HL-60 (cell line): ENCODE results near the gene DFFA.

Experiments used
- DNase-seq, 2 experiments: peaks; one replicate each; pipeline ENCODE4 v3.0.0-alpha.2; 2010 to 2020; ENCODE audit warnings: low read depth in 1 of 2, low spot score in 1 of 2
- H3K27ac ChIP-seq: fragments of 250-450 bp; sonication (Bioruptor Pico); replicated peaks from 2 replicates; pipeline ENCODE4 v1.5.1; 2020; ENCODE audit warnings: mild to moderate bottlenecking, moderate library complexity
- H3K27me3 ChIP-seq: fragments of 250-450 bp; sonication (Bioruptor Pico); 2 replicates; pipeline ENCODE4 v1.5.1; 2021; ENCODE audit warnings: mild to moderate bottlenecking, moderate library complexity; ENCODE audit not compliant: insufficient read depth, poor library complexity, severe bottlenecking
- H3K4me3 ChIP-seq: replicated peaks from 2 replicates; pipeline ENCODE4 v1.5.1; 2011; ENCODE audit warnings: mild to moderate bottlenecking, control low read depth, low read length; ENCODE audit not compliant: insufficient read depth
- GABPA ChIP-seq: IDR thresholded peaks from 2 replicates; pipeline ENCODE4 v1.6.1; 2012; ENCODE audit warnings: low read depth
- POLR2AphosphoS5 ChIP-seq: IDR thresholded peaks from 2 replicates; pipeline ENCODE4 v1.6.1; 2012; ENCODE audit warnings: low read depth
- SPI1 ChIP-seq: IDR thresholded peaks from 2 replicates; pipeline ENCODE4 v1.6.1; 2012; ENCODE audit warnings: low read depth, mild to moderate bottlenecking, borderline replicate concordance
- TF ChIP-seq, protein P1 (sequence below): IDR thresholded peaks from 2 replicates; pipeline ENCODE4 v1.6.1; 2012; ENCODE audit warnings: low read depth; ENCODE audit not compliant: insufficient replicate concordance
- TF ChIP-seq, protein P2 (sequence below): IDR thresholded peaks from one replicate; pipeline ENCODE4 v1.5.1; 2011; ENCODE audit warnings: low read length, control low read depth, inconsistent platforms; ENCODE audit not compliant: insufficient read depth

Gene DFFA

DNA sequence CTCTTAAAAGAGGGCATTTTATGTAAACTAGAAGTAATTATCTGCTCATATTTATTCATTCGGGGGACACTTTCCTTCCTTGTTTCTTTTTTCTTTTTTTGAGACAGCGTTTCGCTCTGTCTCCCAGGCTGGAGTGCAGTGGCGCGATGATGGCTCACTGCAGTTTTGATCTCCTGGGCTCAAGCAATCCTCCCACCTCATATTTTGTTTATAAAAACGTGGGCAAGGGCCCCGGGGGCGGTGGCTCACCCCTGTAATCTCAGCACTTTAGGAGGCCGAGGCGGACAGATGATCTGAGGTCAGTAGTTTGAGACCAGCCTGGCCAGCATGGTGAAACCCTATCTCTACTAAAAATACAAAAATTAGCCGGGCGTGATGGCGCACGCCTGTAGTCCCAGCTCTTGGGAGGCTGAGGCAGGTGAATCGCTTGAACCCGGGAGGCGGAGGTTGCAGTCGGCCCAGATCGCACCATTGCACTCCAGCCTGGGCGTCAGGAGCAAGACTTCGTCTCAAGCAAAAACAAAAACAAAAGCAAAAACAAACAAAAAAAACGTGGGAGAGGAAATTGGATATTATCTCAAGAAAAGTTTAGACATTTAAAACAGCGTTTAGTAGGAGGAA is 926 bp upstream of the DFFA start:
- peak overlapping the region; percentile 76 for H3K27ac ChIP-seq
- H3K27me3 ChIP-seq = no peaks in the 10 kb centered on the region
- no peak for DNase-seq
- TF ChIP-seq GABPA (no peak), POLR2AphosphoS5 (no peak), SPI1 (no peak)
- TF ChIP-seq, protein P1, sequence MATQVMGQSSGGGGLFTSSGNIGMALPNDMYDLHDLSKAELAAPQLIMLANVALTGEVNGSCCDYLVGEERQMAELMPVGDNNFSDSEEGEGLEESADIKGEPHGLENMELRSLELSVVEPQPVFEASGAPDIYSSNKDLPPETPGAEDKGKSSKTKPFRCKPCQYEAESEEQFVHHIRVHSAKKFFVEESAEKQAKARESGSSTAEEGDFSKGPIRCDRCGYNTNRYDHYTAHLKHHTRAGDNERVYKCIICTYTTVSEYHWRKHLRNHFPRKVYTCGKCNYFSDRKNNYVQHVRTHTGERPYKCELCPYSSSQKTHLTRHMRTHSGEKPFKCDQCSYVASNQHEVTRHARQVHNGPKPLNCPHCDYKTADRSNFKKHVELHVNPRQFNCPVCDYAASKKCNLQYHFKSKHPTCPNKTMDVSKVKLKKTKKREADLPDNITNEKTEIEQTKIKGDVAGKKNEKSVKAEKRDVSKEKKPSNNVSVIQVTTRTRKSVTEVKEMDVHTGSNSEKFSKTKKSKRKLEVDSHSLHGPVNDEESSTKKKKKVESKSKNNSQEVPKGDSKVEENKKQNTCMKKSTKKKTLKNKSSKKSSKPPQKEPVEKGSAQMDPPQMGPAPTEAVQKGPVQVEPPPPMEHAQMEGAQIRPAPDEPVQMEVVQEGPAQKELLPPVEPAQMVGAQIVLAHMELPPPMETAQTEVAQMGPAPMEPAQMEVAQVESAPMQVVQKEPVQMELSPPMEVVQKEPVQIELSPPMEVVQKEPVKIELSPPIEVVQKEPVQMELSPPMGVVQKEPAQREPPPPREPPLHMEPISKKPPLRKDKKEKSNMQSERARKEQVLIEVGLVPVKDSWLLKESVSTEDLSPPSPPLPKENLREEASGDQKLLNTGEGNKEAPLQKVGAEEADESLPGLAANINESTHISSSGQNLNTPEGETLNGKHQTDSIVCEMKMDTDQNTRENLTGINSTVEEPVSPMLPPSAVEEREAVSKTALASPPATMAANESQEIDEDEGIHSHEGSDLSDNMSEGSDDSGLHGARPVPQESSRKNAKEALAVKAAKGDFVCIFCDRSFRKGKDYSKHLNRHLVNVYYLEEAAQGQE = no peak
- TF ChIP-seq, protein P2, sequence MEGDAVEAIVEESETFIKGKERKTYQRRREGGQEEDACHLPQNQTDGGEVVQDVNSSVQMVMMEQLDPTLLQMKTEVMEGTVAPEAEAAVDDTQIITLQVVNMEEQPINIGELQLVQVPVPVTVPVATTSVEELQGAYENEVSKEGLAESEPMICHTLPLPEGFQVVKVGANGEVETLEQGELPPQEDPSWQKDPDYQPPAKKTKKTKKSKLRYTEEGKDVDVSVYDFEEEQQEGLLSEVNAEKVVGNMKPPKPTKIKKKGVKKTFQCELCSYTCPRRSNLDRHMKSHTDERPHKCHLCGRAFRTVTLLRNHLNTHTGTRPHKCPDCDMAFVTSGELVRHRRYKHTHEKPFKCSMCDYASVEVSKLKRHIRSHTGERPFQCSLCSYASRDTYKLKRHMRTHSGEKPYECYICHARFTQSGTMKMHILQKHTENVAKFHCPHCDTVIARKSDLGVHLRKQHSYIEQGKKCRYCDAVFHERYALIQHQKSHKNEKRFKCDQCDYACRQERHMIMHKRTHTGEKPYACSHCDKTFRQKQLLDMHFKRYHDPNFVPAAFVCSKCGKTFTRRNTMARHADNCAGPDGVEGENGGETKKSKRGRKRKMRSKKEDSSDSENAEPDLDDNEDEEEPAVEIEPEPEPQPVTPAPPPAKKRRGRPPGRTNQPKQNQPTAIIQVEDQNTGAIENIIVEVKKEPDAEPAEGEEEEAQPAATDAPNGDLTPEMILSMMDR = no peak
- H3K4me3 ChIP-seq = no peak overlapping the region

DNA sequence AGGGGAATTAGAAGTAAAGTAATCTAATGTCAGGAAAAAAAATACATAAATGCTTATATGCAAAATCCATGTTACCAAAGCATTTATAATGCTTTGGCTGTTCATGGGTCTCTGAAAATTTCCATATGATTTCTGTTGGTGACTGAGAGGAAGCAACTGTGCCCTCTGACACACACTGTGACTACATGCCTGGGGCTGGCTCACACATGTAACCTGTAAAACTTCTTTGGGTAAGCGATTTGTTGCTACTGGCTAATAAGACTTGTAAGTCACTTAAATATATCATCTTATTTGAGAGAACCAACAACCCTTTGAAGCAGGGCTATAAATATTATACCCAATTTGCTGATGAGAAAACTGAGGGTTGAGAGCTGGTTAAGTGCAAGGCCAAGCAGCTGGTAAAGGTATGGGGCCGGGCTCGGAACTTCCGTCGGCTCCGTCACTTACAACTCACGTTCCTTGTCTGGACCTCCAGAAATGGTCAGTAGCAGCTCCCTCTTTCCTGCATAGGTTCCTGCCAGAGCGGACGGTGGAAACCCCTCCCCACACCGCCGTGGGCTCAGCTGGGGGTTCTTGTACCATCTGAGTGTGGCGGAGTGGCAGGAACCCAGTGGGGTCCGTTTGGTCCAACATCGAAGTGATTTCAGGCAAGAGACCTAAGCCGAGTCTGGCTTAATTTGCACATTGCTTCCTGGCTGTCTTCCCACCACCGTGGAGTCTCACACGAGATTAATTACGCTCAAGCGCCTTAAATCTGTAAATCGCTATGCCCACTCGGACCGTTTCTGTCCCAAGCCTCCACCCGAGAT is 714 bp downstream of the DFFA start:
- Histone ChIP-seq H3K4me3 (peak overlapping the region; percentile 77), H3K27me3 (no peaks in the 10 kb centered on the region), H3K27ac (peak overlapping the region; percentile 76)
- TF ChIP-seq SPI1 = no peak
- no peak for TF ChIP-seq GABPA
- no peak for TF ChIP-seq POLR2AphosphoS5
- no peak for DNase-seq

DNA sequence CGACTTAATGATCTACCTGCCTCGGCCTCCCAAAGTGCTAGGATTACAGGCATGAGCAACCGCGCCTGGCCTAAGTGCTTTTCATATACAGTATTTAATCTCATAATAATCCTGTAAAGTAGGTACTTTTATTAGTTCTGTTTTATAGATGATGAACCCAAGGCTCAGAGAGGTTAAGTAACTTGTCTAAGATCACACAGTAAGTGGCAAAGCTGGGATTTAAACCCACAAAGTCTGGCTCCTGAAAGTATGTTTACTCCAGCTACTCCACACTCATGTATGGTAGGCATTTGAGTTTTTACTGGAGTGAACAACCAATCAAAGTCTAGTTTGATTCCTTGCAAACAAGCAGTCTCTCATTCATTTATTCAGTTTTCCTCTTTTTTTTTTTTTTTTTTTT is 2.3 kb downstream of the DFFA start:
- H3K27me3 ChIP-seq = no peaks in the 10 kb centered on the region
- no peak for DNase-seq
- H3K4me3 ChIP-seq = no peak overlapping the region
- TF ChIP-seq SPI1 (no peak), GABPA (no peak)
- TF ChIP-seq, protein P1 = no peak
- H3K27ac ChIP-seq = no peak overlapping the region

DNA sequence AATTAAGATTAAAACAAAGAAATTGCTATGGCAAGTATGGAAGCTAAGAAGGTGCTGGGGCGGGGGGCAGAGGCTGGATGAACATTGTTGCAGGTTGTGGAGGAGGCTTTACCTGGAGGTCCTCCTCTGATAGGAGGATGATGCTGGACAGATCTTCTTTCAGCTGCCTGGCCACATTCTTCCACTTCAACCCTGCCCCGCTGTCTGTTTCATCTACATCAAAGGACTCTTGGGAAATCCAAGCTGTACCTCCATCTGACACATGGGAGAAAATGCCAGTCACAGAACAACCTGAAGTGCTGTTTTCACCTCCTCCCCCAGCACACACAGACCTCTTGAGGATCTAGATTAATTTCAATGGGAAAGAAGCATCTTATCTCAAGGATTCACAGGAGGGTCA is 5.3 kb downstream of the DFFA start:
- no peak overlapping the region for H3K27ac ChIP-seq
- H3K4me3 ChIP-seq = no peak overlapping the region
- DNase-seq = no peak
- no peaks in the 10 kb centered on the region for H3K27me3 ChIP-seq
- TF ChIP-seq SPI1 (no peak), GABPA (no peak), POLR2AphosphoS5 (no peak)
- TF ChIP-seq, protein P1 = no peak
- TF ChIP-seq, protein P2 = no peak
